Liver (tissue), 3 donors: ENCODE data around the gene SESTD1.

Experiments used
- GABPA ChIP-seq, 2 donors: IDR thresholded peaks in 1 of 2; conservative IDR thresholded peaks in 1 of 2; 2 replicates each; pipeline ENCODE4 v1.6.1; 2016; ENCODE audit warnings: antibody characterized with exemption in 2 of 2, mild to moderate bottlenecking in 1 of 2, moderate library complexity in 1 of 2
- JUND ChIP-seq, 2 donors: IDR thresholded peaks; 2 replicates each; pipeline ENCODE4 v1.6.1; 2016; ENCODE audit warnings: antibody characterized with exemption in 2 of 2
- TF ChIP-seq, protein P1 (sequence below): fragments of 150-350 bp; IDR thresholded peaks from 2 replicates; pipeline ENCODE4 v1.5.1; 2017; ENCODE audit warnings: improper control_type of control experiment, low read depth, low read length; ENCODE audit not compliant: missing input control
- TF ChIP-seq, protein P2 (sequence below): IDR thresholded peaks from 2 replicates; pipeline ENCODE4 v1.6.1; 2016; ENCODE audit warnings: antibody characterized with exemption
- TF ChIP-seq, protein P3 (sequence below): IDR thresholded peaks from 2 replicates; pipeline ENCODE4 v1.6.1; 2016; ENCODE audit warnings: antibody characterized with exemption
- TF ChIP-seq, protein P4 (sequence below): IDR thresholded peaks from 2 replicates; pipeline ENCODE4 v1.6.1; 2016; ENCODE audit warnings: antibody characterized with exemption
- donor health status: healthy.
- donor health status: healthy.

DNA sequence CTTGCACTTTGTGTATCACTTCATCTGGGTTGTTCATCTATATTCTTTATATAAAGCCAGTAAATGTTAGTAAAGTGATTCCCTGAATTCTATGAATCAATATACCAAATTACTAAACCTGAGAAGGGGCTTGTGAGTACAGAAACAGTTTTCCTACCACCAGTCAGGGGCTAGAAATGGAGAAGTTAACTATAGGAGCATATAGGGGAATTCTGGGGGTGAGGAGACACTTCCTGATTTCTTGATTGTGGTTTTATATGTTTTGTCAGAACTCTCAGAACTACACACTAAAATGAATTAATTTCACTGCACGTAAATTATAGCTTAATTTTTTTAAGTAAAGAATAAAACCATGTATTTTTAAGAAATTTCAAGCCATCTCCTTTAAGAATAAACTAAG, 93.7 kb downstream of the SESTD1 start:
- TF ChIP-seq JUND (IDR thresholded peaks at IDR 0.05) (no peak), GABPA (IDR thresholded peaks at IDR 0.05 in 1 of 2, conservative IDR thresholded peaks at IDR 0.05 in 1 of 2) (no peak)
- TF ChIP-seq, protein P1, sequence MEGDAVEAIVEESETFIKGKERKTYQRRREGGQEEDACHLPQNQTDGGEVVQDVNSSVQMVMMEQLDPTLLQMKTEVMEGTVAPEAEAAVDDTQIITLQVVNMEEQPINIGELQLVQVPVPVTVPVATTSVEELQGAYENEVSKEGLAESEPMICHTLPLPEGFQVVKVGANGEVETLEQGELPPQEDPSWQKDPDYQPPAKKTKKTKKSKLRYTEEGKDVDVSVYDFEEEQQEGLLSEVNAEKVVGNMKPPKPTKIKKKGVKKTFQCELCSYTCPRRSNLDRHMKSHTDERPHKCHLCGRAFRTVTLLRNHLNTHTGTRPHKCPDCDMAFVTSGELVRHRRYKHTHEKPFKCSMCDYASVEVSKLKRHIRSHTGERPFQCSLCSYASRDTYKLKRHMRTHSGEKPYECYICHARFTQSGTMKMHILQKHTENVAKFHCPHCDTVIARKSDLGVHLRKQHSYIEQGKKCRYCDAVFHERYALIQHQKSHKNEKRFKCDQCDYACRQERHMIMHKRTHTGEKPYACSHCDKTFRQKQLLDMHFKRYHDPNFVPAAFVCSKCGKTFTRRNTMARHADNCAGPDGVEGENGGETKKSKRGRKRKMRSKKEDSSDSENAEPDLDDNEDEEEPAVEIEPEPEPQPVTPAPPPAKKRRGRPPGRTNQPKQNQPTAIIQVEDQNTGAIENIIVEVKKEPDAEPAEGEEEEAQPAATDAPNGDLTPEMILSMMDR, result no peak
- TF ChIP-seq, protein P2, sequence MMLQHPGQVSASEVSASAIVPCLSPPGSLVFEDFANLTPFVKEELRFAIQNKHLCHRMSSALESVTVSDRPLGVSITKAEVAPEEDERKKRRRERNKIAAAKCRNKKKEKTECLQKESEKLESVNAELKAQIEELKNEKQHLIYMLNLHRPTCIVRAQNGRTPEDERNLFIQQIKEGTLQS, result no peak
- TF ChIP-seq, protein P3, sequence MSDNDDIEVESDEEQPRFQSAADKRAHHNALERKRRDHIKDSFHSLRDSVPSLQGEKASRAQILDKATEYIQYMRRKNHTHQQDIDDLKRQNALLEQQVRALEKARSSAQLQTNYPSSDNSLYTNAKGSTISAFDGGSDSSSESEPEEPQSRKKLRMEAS, result no peak
- TF ChIP-seq, protein P4, sequence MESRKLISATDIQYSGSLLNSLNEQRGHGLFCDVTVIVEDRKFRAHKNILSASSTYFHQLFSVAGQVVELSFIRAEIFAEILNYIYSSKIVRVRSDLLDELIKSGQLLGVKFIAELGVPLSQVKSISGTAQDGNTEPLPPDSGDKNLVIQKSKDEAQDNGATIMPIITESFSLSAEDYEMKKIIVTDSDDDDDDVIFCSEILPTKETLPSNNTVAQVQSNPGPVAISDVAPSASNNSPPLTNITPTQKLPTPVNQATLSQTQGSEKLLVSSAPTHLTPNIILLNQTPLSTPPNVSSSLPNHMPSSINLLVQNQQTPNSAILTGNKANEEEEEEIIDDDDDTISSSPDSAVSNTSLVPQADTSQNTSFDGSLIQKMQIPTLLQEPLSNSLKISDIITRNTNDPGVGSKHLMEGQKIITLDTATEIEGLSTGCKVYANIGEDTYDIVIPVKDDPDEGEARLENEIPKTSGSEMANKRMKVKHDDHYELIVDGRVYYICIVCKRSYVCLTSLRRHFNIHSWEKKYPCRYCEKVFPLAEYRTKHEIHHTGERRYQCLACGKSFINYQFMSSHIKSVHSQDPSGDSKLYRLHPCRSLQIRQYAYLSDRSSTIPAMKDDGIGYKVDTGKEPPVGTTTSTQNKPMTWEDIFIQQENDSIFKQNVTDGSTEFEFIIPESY, result no peak
